ENCODE data around the gene DHX29.

Gene DHX29

GRCh38 chr5:55331321-55331720 is 23.8 kb upstream of the DHX29 start:
- no peak for TF ChIP-seq YY1 (IDR thresholded peaks at IDR 0.05; ENCODE audit: low read depth)
- TF ChIP-seq TCF12 (IDR thresholded peaks at IDR 0.05; ENCODE audit: low read depth), result no peak
- TF ChIP-seq, protein P1, sequence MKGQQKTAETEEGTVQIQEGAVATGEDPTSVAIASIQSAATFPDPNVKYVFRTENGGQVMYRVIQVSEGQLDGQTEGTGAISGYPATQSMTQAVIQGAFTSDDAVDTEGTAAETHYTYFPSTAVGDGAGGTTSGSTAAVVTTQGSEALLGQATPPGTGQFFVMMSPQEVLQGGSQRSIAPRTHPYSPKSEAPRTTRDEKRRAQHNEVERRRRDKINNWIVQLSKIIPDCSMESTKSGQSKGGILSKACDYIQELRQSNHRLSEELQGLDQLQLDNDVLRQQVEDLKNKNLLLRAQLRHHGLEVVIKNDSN (IDR thresholded peaks at IDR 0.05), result no peak
- no peak for TF ChIP-seq MAX (IDR thresholded peaks at IDR 0.05)
- TF ChIP-seq EGR1 (IDR thresholded peaks at IDR 0.05), result no peak
- no peak for TF ChIP-seq CEBPB (IDR thresholded peaks at IDR 0.05)
- TF ChIP-seq CREB1 (IDR thresholded peaks at IDR 0.05; ENCODE audit: low read depth), result no peak
- TF ChIP-seq TEAD4 (IDR thresholded peaks at IDR 0.05), result no peak
- no peak for TF ChIP-seq RAD21 (IDR thresholded peaks at IDR 0.05; ENCODE audit: low read depth)
- no peak for TF ChIP-seq ZBTB7A (IDR thresholded peaks at IDR 0.05; ENCODE audit: low read depth)
- TF ChIP-seq NFIC (IDR thresholded peaks at IDR 0.05), result no peak
- no peak for TF ChIP-seq REST (IDR thresholded peaks at IDR 0.05; ENCODE audit: low read depth)
- no peak for TF ChIP-seq TAF1 (IDR thresholded peaks at IDR 0.05; ENCODE audit: low read depth)
- TF ChIP-seq EP300 (IDR thresholded peaks at IDR 0.05; ENCODE audit: borderline replicate concordance), result no peak
- no peak for TF ChIP-seq FOXM1 (IDR thresholded peaks at IDR 0.05; ENCODE audit: borderline replicate concordance, low read depth)

DNA sequence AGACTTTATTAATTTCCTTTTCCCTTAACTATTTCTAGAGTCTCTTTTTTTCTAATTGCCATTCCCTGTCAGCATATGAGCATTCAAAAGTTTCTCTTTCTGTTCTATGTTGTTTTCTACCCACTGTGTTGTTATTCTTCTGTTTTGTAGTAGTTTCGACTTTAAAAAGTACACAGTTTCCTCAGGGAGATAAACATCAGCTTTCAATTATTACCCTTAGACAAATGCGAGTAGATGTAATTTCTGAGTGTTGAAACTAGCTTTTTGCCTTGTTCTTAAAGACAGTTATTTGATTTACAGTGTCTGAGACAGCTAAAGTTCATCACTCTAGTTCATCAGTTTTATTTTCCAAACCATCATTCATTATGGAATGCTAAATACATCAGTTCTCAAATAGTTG is 19.8 kb upstream of the DHX29 start:
- TF ChIP-seq TCF12 (IDR thresholded peaks at IDR 0.05; ENCODE audit: low read depth), result no peak
- no peak for TF ChIP-seq CEBPB (IDR thresholded peaks at IDR 0.05)
- no peak for TF ChIP-seq YY1 (IDR thresholded peaks at IDR 0.05; ENCODE audit: low read depth)
- TF ChIP-seq TAF1 (IDR thresholded peaks at IDR 0.05; ENCODE audit: low read depth), result no peak
- TF ChIP-seq TEAD4 (IDR thresholded peaks at IDR 0.05), result no peak
- TF ChIP-seq MAX (IDR thresholded peaks at IDR 0.05), result no peak
- TF ChIP-seq, protein P1 (IDR thresholded peaks at IDR 0.05), result no peak
- TF ChIP-seq NFIC (IDR thresholded peaks at IDR 0.05), result no peak
- TF ChIP-seq FOXM1 (IDR thresholded peaks at IDR 0.05; ENCODE audit: borderline replicate concordance, low read depth), result no peak

DNA sequence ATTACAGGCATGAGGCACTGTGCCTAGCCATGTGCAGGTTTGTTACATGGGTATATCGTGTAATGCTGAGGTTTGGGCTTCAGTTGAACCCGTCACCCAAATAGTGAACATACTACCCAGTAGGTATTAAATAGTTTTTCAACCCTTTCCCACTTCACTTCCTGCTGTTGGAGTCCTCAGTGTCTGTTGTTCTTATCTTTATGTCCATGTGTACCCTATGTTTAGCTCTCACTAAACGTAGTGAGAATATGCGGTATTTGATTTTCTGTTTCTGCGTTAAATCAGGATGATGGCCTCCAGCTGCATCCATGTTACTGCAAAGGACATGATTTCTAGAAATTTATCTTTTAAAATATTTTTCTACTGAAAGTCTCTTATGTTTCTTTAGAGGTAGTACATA is 18.1 kb upstream of the DHX29 start:
- TF ChIP-seq FOXM1 (IDR thresholded peaks at IDR 0.05; ENCODE audit: borderline replicate concordance, low read depth) (no peak), TAF1 (IDR thresholded peaks at IDR 0.05; ENCODE audit: low read depth) (no peak)

- TF ChIP-seq RAD21 (IDR thresholded peaks at IDR 0.05; ENCODE audit: low read depth) (peak; percentile 44), TAF1 (IDR thresholded peaks at IDR 0.05; ENCODE audit: low read depth) (no peak), CREB1 (IDR thresholded peaks at IDR 0.05; ENCODE audit: low read depth) (no peak)
Observed at GRCh38 chr5:55324815-55325418, 17.4 kb upstream of the DHX29 start.

- no peak for TF ChIP-seq TCF12 (IDR thresholded peaks at IDR 0.05; ENCODE audit: low read depth)
- no peak for TF ChIP-seq CEBPB (IDR thresholded peaks at IDR 0.05)
- TF ChIP-seq FOXM1 (IDR thresholded peaks at IDR 0.05; ENCODE audit: borderline replicate concordance, low read depth), result no peak
- no peak for TF ChIP-seq MAX (IDR thresholded peaks at IDR 0.05)
- TF ChIP-seq TAF1 (IDR thresholded peaks at IDR 0.05; ENCODE audit: low read depth), result no peak
- no peak for TF ChIP-seq EP300 (IDR thresholded peaks at IDR 0.05; ENCODE audit: borderline replicate concordance)
- no peak for TF ChIP-seq TEAD4 (IDR thresholded peaks at IDR 0.05)
- TF ChIP-seq YY1 (IDR thresholded peaks at IDR 0.05; ENCODE audit: low read depth), result no peak
- TF ChIP-seq NFIC (IDR thresholded peaks at IDR 0.05), result no peak
- no peak for TF ChIP-seq REST (IDR thresholded peaks at IDR 0.05; ENCODE audit: low read depth)
- TF ChIP-seq RAD21 (IDR thresholded peaks at IDR 0.05; ENCODE audit: low read depth), result no peak
- TF ChIP-seq, protein P1 (IDR thresholded peaks at IDR 0.05), result no peak
- TF ChIP-seq ZBTB7A (IDR thresholded peaks at IDR 0.05; ENCODE audit: low read depth), result no peak
- no peak for TF ChIP-seq CREB1 (IDR thresholded peaks at IDR 0.05; ENCODE audit: low read depth)
- TF ChIP-seq EGR1 (IDR thresholded peaks at IDR 0.05), result no peak
Observed at GRCh38 chr5:55324006-55324405, 16.5 kb upstream of the DHX29 start.

All from Ishikawa (cell line).